Activated CD8-positive, alpha-beta memory T cell treated with anti-CD3 and anti-CD28 coated beads for 1 hour (primary cell): ENCODE results near the gene KLF13.

ENCODE experiments used
- DNase-seq, 2 donors: peaks; one replicate each; pipeline ENCODE4 v3.0.0-alpha.2; 2020; ENCODE audit warnings: low read depth in 1 of 2; ENCODE audit errors: extremely low read depth in 1 of 2

Gene KLF13

GRCh38 chr15:31377030-31377429 lies 50.4 kb downstream of the KLF13 start:
- no peak for DNase-seq

DNA sequence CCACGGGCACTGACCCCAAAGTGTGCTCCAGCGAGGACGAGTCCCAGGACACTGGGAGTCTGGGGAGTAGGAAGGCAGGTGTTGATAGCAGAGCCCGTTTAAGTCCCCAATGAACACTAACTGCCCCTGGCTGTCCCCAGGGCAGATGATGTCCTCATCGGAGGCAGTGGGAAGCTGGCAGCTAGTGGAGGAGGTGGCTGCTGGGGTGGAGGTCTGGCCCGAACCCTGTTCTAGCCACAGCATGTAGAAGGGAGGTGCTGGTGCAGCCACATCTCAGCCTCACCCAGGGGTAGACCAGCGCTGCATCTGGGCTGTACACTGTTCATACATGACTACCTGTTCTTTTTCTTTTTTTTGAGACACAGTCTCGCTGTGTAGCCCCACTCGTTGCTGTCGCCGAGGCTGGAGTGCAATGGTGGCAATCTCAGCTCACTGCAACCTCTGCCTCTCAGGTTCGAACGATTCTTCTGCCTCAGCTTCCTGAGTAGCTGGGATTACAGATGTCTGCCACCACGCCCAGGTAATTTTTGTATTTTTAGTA lies 51.8 kb downstream of the KLF13 start:
- no peak for DNase-seq

DNA sequence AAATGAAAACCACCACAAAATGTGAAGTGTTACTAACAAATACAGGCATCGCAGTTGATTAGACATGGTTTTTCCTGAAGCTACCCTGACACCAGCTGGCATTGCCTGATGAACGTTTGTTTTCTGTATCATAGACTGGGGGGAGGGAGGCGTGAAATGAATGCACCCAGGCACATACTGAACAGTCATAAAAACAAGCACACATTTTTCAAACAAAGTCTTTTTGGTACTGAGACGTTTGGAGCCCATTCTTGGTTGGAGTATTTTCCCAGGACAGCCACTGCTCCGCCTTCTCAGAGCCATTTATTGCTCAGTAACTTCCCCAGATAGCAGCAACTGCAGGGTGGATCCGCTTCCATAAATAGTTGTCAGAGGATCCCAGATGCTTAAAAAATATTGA lies 52.4 kb downstream of the KLF13 start:
- DNase-seq = no peak

DNA sequence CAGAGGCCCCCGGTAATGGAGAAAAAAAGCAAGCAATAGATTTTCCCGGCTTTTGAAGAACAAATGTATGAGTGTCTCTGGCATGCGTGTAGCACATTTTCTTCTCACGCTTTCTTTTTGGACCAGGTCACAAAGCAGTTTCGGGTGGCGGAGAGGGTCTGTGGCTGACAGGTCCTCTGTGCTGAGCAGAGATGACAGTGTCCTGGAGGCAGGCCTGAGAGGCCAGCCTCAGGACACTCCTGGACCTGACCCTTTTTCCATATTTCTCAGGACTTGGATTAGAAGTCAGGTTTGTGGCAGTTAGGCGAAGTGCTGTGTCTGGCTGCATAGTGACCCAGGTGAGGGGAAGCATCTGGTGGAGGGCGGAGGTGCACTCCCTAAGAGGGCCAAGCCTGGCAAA lies 52.9 kb downstream of the KLF13 start:
- no peak for DNase-seq

GRCh38 chr15:31381801-31382712 lies 55.4 kb downstream of the KLF13 start:
- no peak for DNase-seq

GRCh38 chr15:31382713-31383045 lies 56.0 kb downstream of the KLF13 start:
- DNase-seq = no peak

DNA sequence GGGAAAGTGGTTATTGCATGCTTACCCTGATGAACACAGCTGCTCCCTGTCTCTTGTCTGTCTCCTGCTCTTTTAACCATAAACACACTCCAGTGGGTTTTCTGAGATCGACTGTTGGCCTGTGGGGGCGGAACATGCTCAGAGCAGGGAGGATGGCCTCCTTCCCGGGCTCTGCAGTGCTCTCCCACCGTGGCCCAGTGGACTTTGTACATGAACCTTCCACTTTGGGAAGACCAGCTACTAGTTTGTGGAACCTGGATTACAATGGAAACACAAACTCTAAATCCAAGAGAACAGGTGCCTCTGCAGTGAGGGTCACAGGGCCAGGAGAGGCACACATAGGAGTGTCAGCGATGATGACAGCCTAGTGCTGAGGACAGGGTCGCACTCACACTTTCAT lies 56.5 kb downstream of the KLF13 start:
- no peak for DNase-seq

DNA sequence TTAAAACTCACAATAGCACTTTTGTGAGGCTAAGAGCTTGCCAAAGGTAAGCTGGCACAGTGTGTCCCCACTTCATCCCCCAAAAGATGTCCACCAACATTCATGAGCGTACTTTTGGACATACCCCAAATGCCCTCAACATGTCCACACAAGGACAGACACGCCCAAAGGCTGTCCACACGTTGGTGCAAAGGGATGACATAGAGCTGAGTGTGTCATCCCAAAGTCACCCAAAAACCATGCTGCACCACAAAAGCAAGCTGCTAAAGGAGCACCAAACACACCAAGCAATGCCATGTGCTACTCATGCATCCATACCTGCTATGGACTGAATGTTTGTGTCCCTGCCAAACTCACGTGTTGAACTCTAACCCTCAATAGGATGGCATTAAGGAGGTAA lies 57.9 kb downstream of the KLF13 start:
- DNase-seq = no peak

DNA sequence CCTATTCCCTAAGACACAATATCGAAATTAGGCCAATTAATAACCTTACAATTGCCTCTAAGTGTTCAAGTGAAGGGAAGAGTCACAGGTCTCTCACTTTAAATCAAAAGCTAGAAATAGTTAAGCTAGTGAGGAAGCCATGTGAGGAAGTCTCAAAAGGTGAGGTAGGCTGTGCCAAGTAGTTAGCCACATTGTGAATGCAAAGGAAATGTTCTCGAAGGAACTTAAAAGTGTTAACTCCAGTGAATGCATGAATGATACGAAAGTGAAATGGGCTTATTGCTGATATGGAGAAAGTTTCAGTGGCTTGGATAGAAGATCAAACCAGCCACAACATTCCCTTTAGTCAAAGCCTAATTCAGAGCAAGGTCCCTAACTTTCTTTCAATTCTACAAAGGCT lies 59.1 kb downstream of the KLF13 start:
- DNase-seq = no peak

DNA sequence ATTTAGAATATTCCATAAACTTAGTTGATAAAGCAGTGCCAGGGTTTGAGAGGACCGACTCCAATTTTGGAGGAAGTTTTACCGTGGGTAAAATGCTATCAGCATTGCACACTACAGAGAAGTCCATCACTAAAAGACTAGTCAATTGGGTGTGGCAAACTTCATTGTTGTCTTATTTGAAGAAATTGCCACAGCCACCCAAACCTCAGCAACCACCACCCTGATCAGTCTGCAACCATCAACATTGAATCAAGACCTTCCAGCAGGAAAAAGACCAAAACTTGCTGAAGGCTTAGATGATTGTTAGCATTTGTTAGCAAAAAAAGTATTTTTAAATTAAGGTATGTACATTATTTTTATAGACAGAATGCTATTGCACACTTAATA lies 60.5 kb downstream of the KLF13 start:
- DNase-seq = no peak

GRCh38 chr15:31387479-31388118 lies 61.0 kb downstream of the KLF13 start:
- no peak for DNase-seq

DNA sequence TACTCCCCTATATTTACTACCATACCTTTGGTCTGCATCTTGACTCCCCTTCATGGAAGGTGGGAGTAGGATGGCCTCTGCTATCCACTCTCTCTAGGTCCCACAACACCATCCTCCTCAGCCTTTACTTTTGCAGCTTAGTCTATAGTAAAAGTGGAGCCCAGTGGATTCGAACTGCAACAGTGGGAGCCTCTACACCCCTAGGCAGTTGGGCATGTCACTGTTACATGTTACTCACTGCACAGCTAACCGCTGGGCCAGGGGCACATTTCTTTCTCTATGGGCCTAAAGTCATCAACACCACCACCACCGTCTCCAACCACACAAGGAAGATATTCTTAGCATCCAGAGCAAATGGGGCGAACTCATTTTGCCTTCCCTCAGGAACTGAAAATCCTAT lies 62.9 kb downstream of the KLF13 start:
- DNase-seq = no peak

- no peak for DNase-seq
These were observed 63.4 kb downstream of the KLF13 start for GRCh38 chr15:31390029-31390428.

GRCh38 chr15:31390777-31391486 lies 64.3 kb downstream of the KLF13 start:
- no peak for DNase-seq

DNA sequence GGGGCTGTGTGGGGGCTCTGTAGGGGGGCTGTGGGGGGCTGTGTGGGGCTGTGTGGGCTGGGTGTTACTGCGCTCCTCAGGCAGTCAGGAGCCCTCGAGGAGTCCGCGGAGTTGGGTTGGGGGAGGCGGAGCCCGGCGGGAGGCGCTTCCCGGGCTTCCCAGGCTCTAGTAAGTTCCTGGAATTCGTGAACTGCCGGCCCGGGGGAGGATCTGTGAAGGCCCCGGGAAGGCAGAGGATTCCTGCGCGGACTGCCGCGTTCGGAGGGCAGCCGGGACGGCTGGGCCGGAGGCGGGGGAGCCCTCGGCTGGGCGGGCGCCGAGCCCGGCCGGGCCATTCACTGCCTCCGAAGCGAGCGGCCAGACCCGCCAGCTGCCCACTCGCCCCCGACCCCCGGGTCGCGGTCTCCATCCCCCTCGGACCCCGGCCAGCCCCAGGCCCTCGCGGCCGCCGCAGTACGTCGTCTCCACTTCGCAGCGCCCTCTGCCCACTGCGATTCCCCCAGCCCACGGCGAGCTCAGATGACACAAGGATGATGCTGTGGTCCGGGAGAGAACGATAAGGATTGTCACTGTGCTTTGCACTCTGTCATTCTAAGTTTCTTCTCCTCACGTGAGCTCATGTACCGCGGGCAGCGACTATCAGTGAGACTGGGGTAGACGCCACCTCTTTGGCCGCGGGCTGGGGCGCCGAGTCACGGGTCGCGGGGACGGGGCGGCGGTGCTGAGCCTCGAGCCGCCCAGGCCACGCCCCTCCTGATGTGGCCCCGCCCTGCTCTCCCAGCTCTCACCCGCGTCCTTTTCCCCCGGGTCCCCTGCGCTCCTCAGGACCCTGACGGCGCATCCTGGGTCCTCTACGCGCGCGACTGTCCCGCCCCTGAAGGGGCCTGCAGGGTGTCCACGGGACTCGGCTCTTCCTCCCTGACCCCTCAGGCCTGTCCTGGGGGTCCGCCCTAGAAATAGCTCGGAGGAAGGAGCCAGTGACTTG lies 65.3 kb downstream of the KLF13 start:
- DNase-seq = peak; percentile 40 to 78

DNA sequence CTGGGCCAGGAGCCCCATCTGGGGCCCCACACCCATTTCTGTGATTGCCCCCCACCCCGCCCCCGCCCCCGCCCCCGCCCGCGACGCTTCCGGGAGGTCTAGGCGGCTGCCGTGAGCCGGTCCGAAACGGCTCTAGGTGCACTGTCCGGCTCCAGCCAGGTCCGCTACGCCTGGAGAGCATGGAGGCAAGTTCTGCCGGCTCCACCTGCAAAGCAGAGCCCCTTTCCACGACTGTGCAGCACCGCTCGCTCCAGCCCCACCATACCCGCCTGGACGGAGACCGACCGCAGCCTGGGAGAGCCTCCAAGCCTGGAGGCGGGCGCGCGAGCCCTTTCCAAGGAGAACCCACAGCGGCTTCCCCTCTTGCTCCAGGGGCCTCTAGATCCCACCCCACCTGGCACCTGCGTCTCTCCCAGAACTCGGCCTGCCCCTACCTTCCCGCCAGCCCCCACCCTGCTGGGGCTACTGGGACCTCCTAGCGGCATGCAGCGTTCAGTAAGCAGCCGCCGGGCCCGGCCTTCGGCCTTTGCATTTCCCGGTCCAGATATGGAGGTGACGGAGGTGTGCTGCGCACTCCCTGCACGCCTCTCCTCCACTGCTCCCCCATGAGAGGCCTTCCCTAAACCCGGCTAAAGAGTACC lies 66.2 kb downstream of the KLF13 start:
- DNase-seq = no peak

GRCh38 chr15:31393444-31394091 lies 66.9 kb downstream of the KLF13 start:
- no peak for DNase-seq

DNA sequence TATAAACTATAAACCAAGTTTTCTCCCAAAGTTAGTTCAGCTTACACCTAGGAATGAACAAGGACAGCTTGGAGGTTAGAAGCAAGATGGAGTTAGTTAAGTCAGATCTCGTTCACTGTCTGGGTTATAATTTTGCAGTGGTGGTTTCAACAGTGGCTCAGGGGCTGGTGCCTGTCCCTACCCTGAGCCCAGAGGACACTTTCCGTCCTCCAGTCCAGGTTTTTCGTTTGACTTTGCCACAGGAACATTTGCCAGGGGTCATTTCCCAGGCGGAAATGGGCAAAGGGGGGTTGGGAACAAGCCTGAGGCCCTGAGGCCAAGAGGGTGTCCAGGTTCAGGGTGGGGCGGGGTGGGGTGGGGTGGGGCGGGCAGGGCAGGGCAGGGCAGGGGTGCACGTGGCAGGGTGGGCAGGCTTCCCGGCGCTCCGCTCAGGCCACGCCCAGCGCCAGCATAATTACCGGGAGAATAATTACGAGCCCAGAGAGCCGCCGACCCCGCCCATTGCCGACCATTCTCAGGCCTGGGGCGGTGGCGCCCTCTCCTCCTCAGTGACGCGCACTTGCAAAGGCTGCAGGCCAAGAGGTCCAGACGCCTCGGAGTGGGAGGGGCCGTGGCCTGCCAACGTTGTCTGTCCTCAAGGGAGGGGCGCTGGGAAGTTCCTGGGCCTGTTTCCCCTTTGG lies 70.4 kb downstream of the KLF13 start:
- DNase-seq = no peak
